ENCODE data around the gene CLEC4M. TPM values are rescaled to one million over a fixed set of nuclear protein-coding genes. Genes with fewer than 3 reads are reported as not detected.

CLEC4M gene
- polyA plus RNA-seq, 1 donor (not counting 4 experiments of a cell fraction or from before 2014, with no cell fraction given): not detected

GRCh38 chr19:7788933-7789323 lies 25.9 kb downstream of the CLEC4M start:
- Histone ChIP-seq H3K4me2 (ENCODE audit: control insufficient read depth, extremely low read depth, insufficient read depth, low read depth, low read length) (no peak overlapping the region), H3K27me3 (ENCODE audit: control insufficient read depth, extremely low read depth, insufficient read depth, low read length) (peaks cover 26% of the 10 kb centered on the region), H3K36me3 (ENCODE audit: control insufficient read depth in 2 of 2, extremely low read depth in 1 of 2, insufficient read depth in 2 of 2, low read length in 2 of 2) (no peaks in the 10 kb centered on the region), H3K27ac (ENCODE audit: control insufficient read depth, insufficient read depth, low read length) (no peak overlapping the region), H3K4me1 (ENCODE audit: control insufficient read depth, extremely low read depth, insufficient read depth, low read length) (peaks cover 7% of the 10 kb centered on the region), H3K79me2 (ENCODE audit: control insufficient read depth, insufficient read depth, low read length) (no peaks in the 10 kb centered on the region), H3K9me3 (ENCODE audit: control insufficient read depth, low read depth, low read length) (no peaks in the 10 kb centered on the region), H2AFZ (ENCODE audit: control insufficient read depth, low read length) (no peak overlapping the region), H3K9ac (ENCODE audit: control insufficient read depth, extremely low read depth, insufficient read depth, low read length) (no peak overlapping the region), H3K9me1 (ENCODE audit: control insufficient read depth, extremely low read depth, insufficient read depth, low read length) (no peaks in the 10 kb centered on the region), H4K20me1 (ENCODE audit: control insufficient read depth, extremely low read depth, insufficient read depth, low read length) (no peaks in the 10 kb centered on the region), H3K4me3 (ENCODE audit: control insufficient read depth in 2 of 3, extremely low read depth in 1 of 3, insufficient read depth in 2 of 3, low read depth in 1 of 3, low read length in 3 of 3) (no peak overlapping the region)
- dilution Hi-C loops (cut with MboI; ENCODE audit: extremely low pct_ligation_motif_present, low sequenced_read_pairs): no loop called here
- DNase-seq (ENCODE audit: low read depth, low spot score): no peak
- no peak for FAIRE-seq
- TF ChIP-seq EZH2 (IDR thresholded peaks at IDR 0.05; ENCODE audit: low read length): peak; percentile 37
- no peak for TF ChIP-seq CTCF (optimal IDR thresholded peaks at IDR 0.05 in 1 of 3, IDR thresholded peaks at IDR 0.05 in 1 of 3, conservative IDR thresholded peaks at IDR 0.05 in 1 of 3; ENCODE audit: extremely low read depth in 1 of 3, insufficient read depth in 2 of 3, low read length in 3 of 3)

GRCh38 chr19:7789447-7789846 lies 26.4 kb downstream of the CLEC4M start:
- Histone ChIP-seq H3K4me3 (ENCODE audit: control insufficient read depth in 2 of 3, extremely low read depth in 1 of 3, insufficient read depth in 2 of 3, low read depth in 1 of 3, low read length in 3 of 3) (no peak overlapping the region), H4K20me1 (ENCODE audit: control insufficient read depth, extremely low read depth, insufficient read depth, low read length) (no peaks in the 10 kb centered on the region), H2AFZ (ENCODE audit: control insufficient read depth, low read length) (no peak overlapping the region), H3K9me1 (ENCODE audit: control insufficient read depth, extremely low read depth, insufficient read depth, low read length) (no peaks in the 10 kb centered on the region), H3K4me2 (ENCODE audit: control insufficient read depth, extremely low read depth, insufficient read depth, low read depth, low read length) (no peak overlapping the region), H3K36me3 (ENCODE audit: control insufficient read depth in 2 of 2, extremely low read depth in 1 of 2, insufficient read depth in 2 of 2, low read length in 2 of 2) (no peaks in the 10 kb centered on the region), H3K9me3 (ENCODE audit: control insufficient read depth, low read depth, low read length) (no peaks in the 10 kb centered on the region), H3K27ac (ENCODE audit: control insufficient read depth, insufficient read depth, low read length) (no peak overlapping the region), H3K79me2 (ENCODE audit: control insufficient read depth, insufficient read depth, low read length) (no peaks in the 10 kb centered on the region), H3K4me1 (ENCODE audit: control insufficient read depth, extremely low read depth, insufficient read depth, low read length) (peaks cover 1% of the 10 kb centered on the region), H3K27me3 (ENCODE audit: control insufficient read depth, extremely low read depth, insufficient read depth, low read length) (peaks cover 26% of the 10 kb centered on the region), H3K9ac (ENCODE audit: control insufficient read depth, extremely low read depth, insufficient read depth, low read length) (no peak overlapping the region)
- DNase-seq (ENCODE audit: low read depth, low spot score) (no peak), FAIRE-seq (no peak)
- dilution Hi-C loops (cut with MboI; ENCODE audit: extremely low pct_ligation_motif_present, low sequenced_read_pairs): no loop called here
- peak; percentile 27 for TF ChIP-seq EZH2 (IDR thresholded peaks at IDR 0.05; ENCODE audit: low read length)
- TF ChIP-seq CTCF (optimal IDR thresholded peaks at IDR 0.05 in 1 of 3, IDR thresholded peaks at IDR 0.05 in 1 of 3, conservative IDR thresholded peaks at IDR 0.05 in 1 of 3; ENCODE audit: extremely low read depth in 1 of 3, insufficient read depth in 2 of 3, low read length in 3 of 3): no peak
